ENCODE results near the gene ZMYM2.

The ZMYM2 gene

GRCh38 chr13:20064128-20064527 is 105.6 kb downstream of the ZMYM2 start:
- H3K27ac ChIP-seq (ENCODE audit: low read length), result no peak overlapping the region
- H2AFZ ChIP-seq (ENCODE audit: low read depth, low read length), result no peak overlapping the region
- H3K4me2 ChIP-seq (ENCODE audit: low read length), result no peak overlapping the region
- H3K79me2 ChIP-seq (ENCODE audit: low read length), result no peaks in the 10 kb centered on the region
- H3K9me3 ChIP-seq (ENCODE audit: insufficient read depth, low read length), result no peaks in the 10 kb centered on the region
- H3K4me3 ChIP-seq (ENCODE audit: low read length), result no peak overlapping the region
- H3K9ac ChIP-seq (ENCODE audit: low read length), result no peak overlapping the region
- peaks cover 67% of the 10 kb centered on the region for H3K36me3 ChIP-seq (replicated peaks; ENCODE audit: low read depth, low read length)
- 0 out of 2 replicates have a peak, but pooled peaks cover 5% of the 10 kb centered on the region for H4K20me1 ChIP-seq (ENCODE audit: insufficient read depth, low read length)
- no peaks in the 10 kb centered on the region for H3K27me3 ChIP-seq (ENCODE audit: low read depth, low read length)
- peaks cover 9% of the 10 kb centered on the region; the same call in 1 of the 2 replicates for H3K4me1 ChIP-seq (ENCODE audit: low read length)
- TF ChIP-seq, protein P1, sequence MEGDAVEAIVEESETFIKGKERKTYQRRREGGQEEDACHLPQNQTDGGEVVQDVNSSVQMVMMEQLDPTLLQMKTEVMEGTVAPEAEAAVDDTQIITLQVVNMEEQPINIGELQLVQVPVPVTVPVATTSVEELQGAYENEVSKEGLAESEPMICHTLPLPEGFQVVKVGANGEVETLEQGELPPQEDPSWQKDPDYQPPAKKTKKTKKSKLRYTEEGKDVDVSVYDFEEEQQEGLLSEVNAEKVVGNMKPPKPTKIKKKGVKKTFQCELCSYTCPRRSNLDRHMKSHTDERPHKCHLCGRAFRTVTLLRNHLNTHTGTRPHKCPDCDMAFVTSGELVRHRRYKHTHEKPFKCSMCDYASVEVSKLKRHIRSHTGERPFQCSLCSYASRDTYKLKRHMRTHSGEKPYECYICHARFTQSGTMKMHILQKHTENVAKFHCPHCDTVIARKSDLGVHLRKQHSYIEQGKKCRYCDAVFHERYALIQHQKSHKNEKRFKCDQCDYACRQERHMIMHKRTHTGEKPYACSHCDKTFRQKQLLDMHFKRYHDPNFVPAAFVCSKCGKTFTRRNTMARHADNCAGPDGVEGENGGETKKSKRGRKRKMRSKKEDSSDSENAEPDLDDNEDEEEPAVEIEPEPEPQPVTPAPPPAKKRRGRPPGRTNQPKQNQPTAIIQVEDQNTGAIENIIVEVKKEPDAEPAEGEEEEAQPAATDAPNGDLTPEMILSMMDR (IDR thresholded peaks at IDR 0.05; ENCODE audit: low read depth, low read length), result no peak
- no peak for TF ChIP-seq EZH2phosphoT487 (IDR thresholded peaks at IDR 0.05; ENCODE audit: low read depth)

DNA sequence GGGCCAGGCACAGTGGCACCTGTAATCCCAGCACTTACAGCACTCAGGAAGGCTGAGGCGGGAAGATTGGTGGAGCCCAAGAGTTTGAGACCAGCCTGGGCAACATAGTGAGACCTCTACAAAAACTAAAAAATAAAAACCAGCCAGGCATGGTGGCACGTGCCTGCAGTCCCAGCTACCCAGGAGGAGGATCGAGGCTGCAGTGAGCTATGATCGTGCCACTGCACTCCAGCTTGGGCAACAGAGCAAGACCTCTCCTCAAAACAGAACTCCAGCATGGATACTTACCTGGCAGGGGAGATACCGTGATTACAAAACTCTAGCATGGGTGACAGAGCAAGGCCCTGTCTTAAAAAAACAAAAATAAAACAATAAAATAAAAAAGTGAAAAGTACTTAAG is 107.0 kb downstream of the ZMYM2 start:
- TF ChIP-seq, protein P1 (IDR thresholded peaks at IDR 0.05; ENCODE audit: low read depth, low read length), result no peak
- TF ChIP-seq EZH2phosphoT487 (IDR thresholded peaks at IDR 0.05; ENCODE audit: low read depth), result no peak
- peaks cover 58% of the 10 kb centered on the region for H3K36me3 ChIP-seq (replicated peaks; ENCODE audit: low read depth, low read length)
- H3K9me3 ChIP-seq (ENCODE audit: insufficient read depth, low read length), result no peaks in the 10 kb centered on the region
- H3K4me2 ChIP-seq (ENCODE audit: low read length), result no peak overlapping the region
- no peak overlapping the region for H3K4me3 ChIP-seq (ENCODE audit: low read length)
- no peaks in the 10 kb centered on the region for H3K79me2 ChIP-seq (ENCODE audit: low read length)
- H3K9ac ChIP-seq (ENCODE audit: low read length), result no peak overlapping the region
- 0 out of 2 replicates have a peak, but pooled peaks cover 5% of the 10 kb centered on the region for H4K20me1 ChIP-seq (ENCODE audit: insufficient read depth, low read length)
- no peak overlapping the region for H3K27ac ChIP-seq (ENCODE audit: low read length)
- no peaks in the 10 kb centered on the region for H3K27me3 ChIP-seq (ENCODE audit: low read depth, low read length)
- no peak overlapping the region for H2AFZ ChIP-seq (ENCODE audit: low read depth, low read length)
- peaks cover 4% of the 10 kb centered on the region; the same call in 1 of the 2 replicates for H3K4me1 ChIP-seq (ENCODE audit: low read length)

- H3K9ac ChIP-seq (ENCODE audit: low read length), result no peak overlapping the region
- TF ChIP-seq EZH2phosphoT487 (IDR thresholded peaks at IDR 0.05; ENCODE audit: low read depth), result no peak
- TF ChIP-seq, protein P1 (IDR thresholded peaks at IDR 0.05; ENCODE audit: low read depth, low read length), result no peak
- H3K27me3 ChIP-seq (ENCODE audit: low read depth, low read length), result no peaks in the 10 kb centered on the region
- no peak overlapping the region for H3K4me2 ChIP-seq (ENCODE audit: low read length)
- H3K4me1 ChIP-seq (ENCODE audit: low read length), result peaks cover 13% of the 10 kb centered on the region
- no peak overlapping the region for H3K4me3 ChIP-seq (ENCODE audit: low read length)
- no peak overlapping the region for H2AFZ ChIP-seq (ENCODE audit: low read depth, low read length)
- no peaks in the 10 kb centered on the region for H3K9me3 ChIP-seq (ENCODE audit: insufficient read depth, low read length)
- peaks cover 38% of the 10 kb centered on the region for H4K20me1 ChIP-seq (ENCODE audit: insufficient read depth, low read length)
- no peak overlapping the region for H3K27ac ChIP-seq (ENCODE audit: low read length)
- H3K79me2 ChIP-seq (ENCODE audit: low read length), result no peaks in the 10 kb centered on the region
- H3K36me3 ChIP-seq (replicated peaks; ENCODE audit: low read depth, low read length), result peaks cover 51% of the 10 kb centered on the region
Observed at GRCh38 chr13:20069956-20070355, 111.4 kb downstream of the ZMYM2 start.

GRCh38 chr13:20073775-20074174 is 115.2 kb downstream of the ZMYM2 start:
- peaks cover 36% of the 10 kb centered on the region for H3K36me3 ChIP-seq (replicated peaks; ENCODE audit: low read depth, low read length)
- peaks cover 13% of the 10 kb centered on the region for H3K4me1 ChIP-seq (ENCODE audit: low read length)
- no peak overlapping the region for H3K4me3 ChIP-seq (ENCODE audit: low read length)
- H3K79me2 ChIP-seq (ENCODE audit: low read length), result no peaks in the 10 kb centered on the region
- H3K9ac ChIP-seq (ENCODE audit: low read length), result no peak overlapping the region
- no peak overlapping the region for H3K27ac ChIP-seq (ENCODE audit: low read length)
- H4K20me1 ChIP-seq (ENCODE audit: insufficient read depth, low read length), result peaks cover 38% of the 10 kb centered on the region
- no peak overlapping the region for H2AFZ ChIP-seq (ENCODE audit: low read depth, low read length)
- H3K27me3 ChIP-seq (ENCODE audit: low read depth, low read length), result no peaks in the 10 kb centered on the region
- TF ChIP-seq EZH2phosphoT487 (IDR thresholded peaks at IDR 0.05; ENCODE audit: low read depth), result no peak
- TF ChIP-seq, protein P1 (IDR thresholded peaks at IDR 0.05; ENCODE audit: low read depth, low read length), result no peak
- H3K4me2 ChIP-seq (ENCODE audit: low read length), result peak overlapping the region; percentile 45
- H3K9me3 ChIP-seq (ENCODE audit: insufficient read depth, low read length), result no peaks in the 10 kb centered on the region

All from OCI-LY3 (cell line).